ENCODE measurements around the gene NODAL.

Gene NODAL

DNA sequence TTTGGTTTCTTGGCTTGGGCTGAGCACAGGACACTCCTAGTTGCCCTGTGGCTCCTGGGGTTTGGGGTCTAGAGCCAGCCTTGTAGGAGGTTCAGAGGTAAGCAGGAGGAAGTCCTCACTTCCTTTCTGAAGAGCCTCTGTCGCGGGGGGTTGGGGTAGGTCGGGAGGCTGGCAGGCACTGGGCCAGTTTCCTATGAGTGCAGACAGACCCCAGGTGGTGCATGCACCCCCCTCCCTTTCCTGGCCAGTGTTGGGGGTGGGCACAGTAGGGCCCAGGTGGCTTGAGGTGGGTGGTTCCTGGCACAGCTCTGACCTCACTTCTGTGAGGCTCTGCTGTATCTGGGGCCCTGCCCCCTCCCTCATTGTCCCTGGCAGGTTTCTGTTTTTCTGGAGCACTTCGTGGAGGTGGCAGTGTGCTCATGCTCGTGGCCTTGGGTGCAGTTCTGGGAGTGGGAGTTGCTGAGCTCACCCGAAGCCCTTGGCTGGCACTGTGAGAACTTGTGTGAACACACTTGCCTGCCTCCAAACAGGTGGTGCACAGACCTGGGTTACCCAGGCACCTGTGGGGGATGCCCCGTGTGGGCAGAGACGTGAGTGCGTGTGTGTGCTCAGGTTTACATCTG is 38.9 kb upstream of the NODAL start:
- TF ChIP-seq EGR1 (IDR thresholded peaks at IDR 0.05): no peak
- TF ChIP-seq ZBTB7A (IDR thresholded peaks at IDR 0.05; ENCODE audit: low read depth): no peak
- TF ChIP-seq, protein P1, sequence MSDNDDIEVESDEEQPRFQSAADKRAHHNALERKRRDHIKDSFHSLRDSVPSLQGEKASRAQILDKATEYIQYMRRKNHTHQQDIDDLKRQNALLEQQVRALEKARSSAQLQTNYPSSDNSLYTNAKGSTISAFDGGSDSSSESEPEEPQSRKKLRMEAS (IDR thresholded peaks at IDR 0.05): no peak
- no peak for TF ChIP-seq TCF12 (IDR thresholded peaks at IDR 0.05; ENCODE audit: low read depth)
- TF ChIP-seq TEAD4 (IDR thresholded peaks at IDR 0.05): no peak
- no peak for TF ChIP-seq RAD21 (IDR thresholded peaks at IDR 0.05; ENCODE audit: low read depth)
- TF ChIP-seq YY1 (IDR thresholded peaks at IDR 0.05; ENCODE audit: low read depth): no peak
- TF ChIP-seq, protein P2, sequence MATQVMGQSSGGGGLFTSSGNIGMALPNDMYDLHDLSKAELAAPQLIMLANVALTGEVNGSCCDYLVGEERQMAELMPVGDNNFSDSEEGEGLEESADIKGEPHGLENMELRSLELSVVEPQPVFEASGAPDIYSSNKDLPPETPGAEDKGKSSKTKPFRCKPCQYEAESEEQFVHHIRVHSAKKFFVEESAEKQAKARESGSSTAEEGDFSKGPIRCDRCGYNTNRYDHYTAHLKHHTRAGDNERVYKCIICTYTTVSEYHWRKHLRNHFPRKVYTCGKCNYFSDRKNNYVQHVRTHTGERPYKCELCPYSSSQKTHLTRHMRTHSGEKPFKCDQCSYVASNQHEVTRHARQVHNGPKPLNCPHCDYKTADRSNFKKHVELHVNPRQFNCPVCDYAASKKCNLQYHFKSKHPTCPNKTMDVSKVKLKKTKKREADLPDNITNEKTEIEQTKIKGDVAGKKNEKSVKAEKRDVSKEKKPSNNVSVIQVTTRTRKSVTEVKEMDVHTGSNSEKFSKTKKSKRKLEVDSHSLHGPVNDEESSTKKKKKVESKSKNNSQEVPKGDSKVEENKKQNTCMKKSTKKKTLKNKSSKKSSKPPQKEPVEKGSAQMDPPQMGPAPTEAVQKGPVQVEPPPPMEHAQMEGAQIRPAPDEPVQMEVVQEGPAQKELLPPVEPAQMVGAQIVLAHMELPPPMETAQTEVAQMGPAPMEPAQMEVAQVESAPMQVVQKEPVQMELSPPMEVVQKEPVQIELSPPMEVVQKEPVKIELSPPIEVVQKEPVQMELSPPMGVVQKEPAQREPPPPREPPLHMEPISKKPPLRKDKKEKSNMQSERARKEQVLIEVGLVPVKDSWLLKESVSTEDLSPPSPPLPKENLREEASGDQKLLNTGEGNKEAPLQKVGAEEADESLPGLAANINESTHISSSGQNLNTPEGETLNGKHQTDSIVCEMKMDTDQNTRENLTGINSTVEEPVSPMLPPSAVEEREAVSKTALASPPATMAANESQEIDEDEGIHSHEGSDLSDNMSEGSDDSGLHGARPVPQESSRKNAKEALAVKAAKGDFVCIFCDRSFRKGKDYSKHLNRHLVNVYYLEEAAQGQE (IDR thresholded peaks at IDR 0.05; ENCODE audit: low read depth): no peak
- TF ChIP-seq, protein P3, sequence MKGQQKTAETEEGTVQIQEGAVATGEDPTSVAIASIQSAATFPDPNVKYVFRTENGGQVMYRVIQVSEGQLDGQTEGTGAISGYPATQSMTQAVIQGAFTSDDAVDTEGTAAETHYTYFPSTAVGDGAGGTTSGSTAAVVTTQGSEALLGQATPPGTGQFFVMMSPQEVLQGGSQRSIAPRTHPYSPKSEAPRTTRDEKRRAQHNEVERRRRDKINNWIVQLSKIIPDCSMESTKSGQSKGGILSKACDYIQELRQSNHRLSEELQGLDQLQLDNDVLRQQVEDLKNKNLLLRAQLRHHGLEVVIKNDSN (IDR thresholded peaks at IDR 0.05): no peak
- TF ChIP-seq CREB1 (IDR thresholded peaks at IDR 0.05; ENCODE audit: low read depth): no peak
- TF ChIP-seq FOXM1 (IDR thresholded peaks at IDR 0.05; ENCODE audit: borderline replicate concordance, low read depth): no peak
- TF ChIP-seq EP300 (IDR thresholded peaks at IDR 0.05; ENCODE audit: borderline replicate concordance): no peak
- no peak for TF ChIP-seq TAF1 (IDR thresholded peaks at IDR 0.05; ENCODE audit: low read depth)
- no peak for TF ChIP-seq CEBPB (IDR thresholded peaks at IDR 0.05)
- TF ChIP-seq NFIC (IDR thresholded peaks at IDR 0.05): no peak

DNA sequence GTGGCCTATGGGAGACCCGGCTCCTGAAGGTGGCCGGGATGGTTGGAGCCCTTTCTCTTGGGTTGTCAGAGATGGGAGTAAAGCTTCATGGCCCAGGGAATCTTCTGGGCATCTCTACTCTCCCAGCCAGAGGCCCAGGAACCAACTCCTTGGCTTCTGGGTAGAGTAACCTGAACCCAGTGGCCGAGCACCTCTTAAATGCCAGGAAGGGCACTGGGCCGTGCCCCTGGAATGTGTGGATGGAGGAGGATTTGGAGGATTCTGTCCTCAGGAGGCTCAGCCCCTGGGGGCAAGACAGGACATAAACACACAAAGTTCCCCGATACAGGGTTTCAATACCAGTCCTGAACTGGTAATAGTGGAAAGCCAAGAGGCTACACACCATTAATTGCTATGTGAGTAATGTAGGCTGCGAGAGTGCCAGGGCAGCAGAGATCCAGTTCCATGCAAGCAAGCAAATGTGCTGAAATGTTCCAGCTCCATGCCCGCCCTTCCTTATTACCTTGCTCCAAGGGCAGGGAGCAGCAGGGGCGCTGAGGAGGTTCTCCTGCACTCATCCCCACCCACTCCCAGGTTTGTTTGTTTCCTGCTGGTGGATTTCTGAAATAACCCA is 38.3 kb upstream of the NODAL start:
- TF ChIP-seq TAF1 (IDR thresholded peaks at IDR 0.05; ENCODE audit: low read depth) (no peak), TCF12 (IDR thresholded peaks at IDR 0.05; ENCODE audit: low read depth) (no peak), NFIC (IDR thresholded peaks at IDR 0.05) (no peak), TEAD4 (IDR thresholded peaks at IDR 0.05) (no peak), YY1 (IDR thresholded peaks at IDR 0.05; ENCODE audit: low read depth) (no peak), FOXM1 (IDR thresholded peaks at IDR 0.05; ENCODE audit: borderline replicate concordance, low read depth) (no peak), EGR1 (IDR thresholded peaks at IDR 0.05) (no peak), ZBTB7A (IDR thresholded peaks at IDR 0.05; ENCODE audit: low read depth) (no peak)
- TF ChIP-seq, protein P1 (IDR thresholded peaks at IDR 0.05): no peak

DNA sequence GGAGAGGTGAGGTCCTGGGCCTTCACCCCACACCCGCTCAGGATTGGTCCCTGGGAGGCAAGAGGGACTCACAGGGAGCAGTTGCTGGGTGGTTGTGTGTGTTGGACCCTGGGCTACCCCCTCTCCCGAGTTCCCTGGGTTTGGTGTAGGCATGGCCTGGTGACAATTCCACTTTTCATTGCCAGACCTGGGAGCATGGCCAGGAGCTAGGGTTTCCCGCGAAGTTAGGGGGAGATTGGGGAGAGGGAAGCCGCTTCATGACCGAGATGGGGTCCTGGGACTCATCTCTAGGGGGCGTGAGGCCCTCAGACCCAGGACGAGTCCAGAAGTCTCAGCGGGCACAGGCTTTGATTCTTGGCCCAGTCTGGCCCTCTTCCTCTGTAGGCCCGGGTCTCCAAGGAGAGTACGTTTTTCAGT is 37.7 kb upstream of the NODAL start:
- no peak for TF ChIP-seq RAD21 (IDR thresholded peaks at IDR 0.05; ENCODE audit: low read depth)
- TF ChIP-seq EP300 (IDR thresholded peaks at IDR 0.05; ENCODE audit: borderline replicate concordance): no peak
- no peak for TF ChIP-seq EGR1 (IDR thresholded peaks at IDR 0.05)
- TF ChIP-seq, protein P3 (IDR thresholded peaks at IDR 0.05): no peak
- TF ChIP-seq TEAD4 (IDR thresholded peaks at IDR 0.05): no peak
- TF ChIP-seq FOXM1 (IDR thresholded peaks at IDR 0.05; ENCODE audit: borderline replicate concordance, low read depth): no peak
- no peak for TF ChIP-seq TCF12 (IDR thresholded peaks at IDR 0.05; ENCODE audit: low read depth)
- TF ChIP-seq, protein P1 (IDR thresholded peaks at IDR 0.05): no peak
- TF ChIP-seq YY1 (IDR thresholded peaks at IDR 0.05; ENCODE audit: low read depth): no peak

DNA sequence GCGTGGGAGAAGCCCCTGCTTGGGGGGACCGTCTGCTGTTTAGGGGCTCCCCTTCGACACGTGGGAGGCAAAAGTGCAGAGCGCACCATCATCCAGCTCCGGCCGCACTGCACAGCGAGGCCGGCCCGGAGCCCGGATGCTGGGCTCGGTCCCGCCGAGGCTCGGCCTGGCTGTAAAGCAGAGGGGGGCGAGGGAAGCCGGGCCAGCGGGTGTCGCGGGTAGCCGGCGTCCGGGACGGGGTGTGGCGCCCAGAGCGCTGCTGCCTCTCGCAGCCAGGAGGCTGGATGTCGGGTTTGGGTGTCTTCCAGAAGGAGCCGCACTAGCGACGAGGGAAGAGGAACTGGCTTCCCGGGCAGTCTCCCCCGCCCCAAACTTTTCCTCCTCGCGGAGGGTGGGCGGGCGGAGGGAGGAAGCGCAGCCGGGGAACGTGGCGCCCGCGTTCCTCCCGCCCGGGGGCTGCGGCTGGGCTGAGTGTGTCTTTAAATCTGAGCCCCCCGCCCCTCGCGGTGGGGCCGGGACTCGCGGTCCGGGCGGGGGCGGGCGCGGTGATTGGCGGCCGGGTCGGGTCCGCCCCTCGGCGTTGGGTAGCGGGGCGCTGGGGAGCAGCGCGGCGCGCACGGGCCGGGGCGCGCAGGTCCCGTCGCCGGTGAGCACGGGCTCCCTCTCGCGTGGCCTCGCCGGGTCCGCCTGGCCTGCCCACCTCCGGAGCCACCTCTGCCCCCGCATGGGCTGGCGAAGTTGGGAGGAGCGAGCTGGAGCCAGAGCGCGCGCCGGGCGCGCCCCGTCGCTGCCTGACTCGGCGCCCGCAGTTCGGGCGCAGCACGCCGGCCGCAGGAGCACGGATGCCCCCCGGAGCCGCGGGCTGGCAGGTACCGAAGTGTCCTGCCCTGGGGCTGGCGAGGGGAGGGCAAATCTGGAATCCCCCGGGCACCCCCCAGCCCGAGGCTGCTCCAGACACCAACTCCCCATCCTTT is 37.0 kb upstream of the NODAL start, which contains the start of gene PALD1:
TSS of gene PALD1 (plus strand) at position 577 of the 974 bp plus-strand sequence. CDS start 47,185 bp downstream, outside the sequence.
- TF ChIP-seq EP300 (IDR thresholded peaks at IDR 0.05; ENCODE audit: borderline replicate concordance): no peak
- peak; percentile 36; the same call in 1 of the 2 replicates for TF ChIP-seq TAF1 (IDR thresholded peaks at IDR 0.05; ENCODE audit: low read depth)
- TF ChIP-seq ZBTB7A (IDR thresholded peaks at IDR 0.05; ENCODE audit: low read depth): peak; percentile 81
- peak; percentile 69 for TF ChIP-seq EGR1 (IDR thresholded peaks at IDR 0.05)
- TF ChIP-seq YY1 (IDR thresholded peaks at IDR 0.05; ENCODE audit: low read depth): no peak
- TF ChIP-seq CEBPB (IDR thresholded peaks at IDR 0.05): no peak
- TF ChIP-seq RAD21 (IDR thresholded peaks at IDR 0.05; ENCODE audit: low read depth): peak; percentile 4; the same call in 1 of the 2 replicates
- no peak for TF ChIP-seq CREB1 (IDR thresholded peaks at IDR 0.05; ENCODE audit: low read depth)
- TF ChIP-seq FOXM1 (IDR thresholded peaks at IDR 0.05; ENCODE audit: borderline replicate concordance, low read depth): no peak
- TF ChIP-seq, protein P2 (IDR thresholded peaks at IDR 0.05; ENCODE audit: low read depth): no peak
- TF ChIP-seq TEAD4 (IDR thresholded peaks at IDR 0.05): no peak
- TF ChIP-seq, protein P3 (IDR thresholded peaks at IDR 0.05): no peak
- TF ChIP-seq, protein P1 (IDR thresholded peaks at IDR 0.05): peak; percentile 21; the same call in 1 of the 2 replicates
- TF ChIP-seq TCF12 (IDR thresholded peaks at IDR 0.05; ENCODE audit: low read depth): peak; percentile 18; the same call in 1 of the 2 replicates
- peak; percentile 15; the same call in 1 of the 2 replicates for TF ChIP-seq NFIC (IDR thresholded peaks at IDR 0.05)

Data from Ishikawa (cell line).